Karpas-422 (cell line): ENCODE measurements around the gene SLF2. TPM values are rescaled to one million over a fixed set of nuclear protein-coding genes. Genes with fewer than 3 reads are reported as not detected.
A peak's percentile ranks its signal among the peaks of the same experiment; 100 is the strongest.
"Not testable (repeated sequence)": the region's sequence is repeated elsewhere in the genome, so short reads cannot be mapped to it uniquely, and the experiment has no call there.

Source experiments
- DNase-seq: peaks from one replicate; pipeline ENCODE4 v3.0.0-alpha.2; 2015
- H2AFZ ChIP-seq: fragments of 200-600 bp; sonication (generic); 2 replicates; pipeline ENCODE4 v1.6.1; 2014; ENCODE audit warnings: antibody characterized with exemption, low read length, mixed read lengths
- H3K27ac ChIP-seq: fragments of 200-600 bp; sonication (generic); 2 replicates; pipeline ENCODE4 v1.5.1; 2014; ENCODE audit warnings: mild to moderate bottlenecking, low read length, moderate library complexity
- H3K27me3 ChIP-seq: fragments of 200-600 bp; sonication (generic); 2 replicates; pipeline ENCODE4 v1.6.1; 2014; ENCODE audit warnings: low read length, mixed read lengths
- H3K36me3 ChIP-seq: fragments of 200-600 bp; sonication (generic); 2 replicates; pipeline ENCODE4 v1.6.1; 2014; ENCODE audit warnings: low read length, mixed read lengths; ENCODE audit not compliant: insufficient read depth
- H3K4me1 ChIP-seq: fragments of 200-600 bp; sonication (generic); 2 replicates; pipeline ENCODE4 v1.6.1; 2014; ENCODE audit warnings: mild to moderate bottlenecking, low read length, mixed read lengths
- H3K4me2 ChIP-seq: fragments of 200-600 bp; sonication (generic); 2 replicates; pipeline ENCODE4 v1.6.1; 2014; ENCODE audit warnings: low read length, low read depth, mild to moderate bottlenecking; ENCODE audit not compliant: poor library complexity, severe bottlenecking
- H3K4me3 ChIP-seq: fragments of 200-600 bp; sonication (generic); 2 replicates; pipeline ENCODE4 v1.5.1; 2014; ENCODE audit warnings: mild to moderate bottlenecking, antibody characterized with exemption, low read length, mixed read lengths
- H3K79me2 ChIP-seq: fragments of 200-600 bp; sonication (generic); 2 replicates; pipeline ENCODE4 v1.6.1; 2014; ENCODE audit warnings: mild to moderate bottlenecking, low read length, mixed read lengths
- H3K9ac ChIP-seq: fragments of 200-600 bp; sonication (generic); 2 replicates; pipeline ENCODE4 v1.6.0; 2014; ENCODE audit warnings: low read length
- H3K9me2 ChIP-seq: fragments of 200-600 bp; sonication (generic), shearing (Covaris generic); replicated peaks from 2 replicates; pipeline ENCODE4 v1.6.0; 2014; ENCODE audit warnings: mild to moderate bottlenecking, low read length, moderate library complexity; ENCODE audit not compliant: insufficient read depth
- H3K9me3 ChIP-seq: fragments of 300-700, 200-600 bp; sonication (generic); 2 replicates; pipeline ENCODE4 v1.6.1; 2014; ENCODE audit warnings: low read length, mixed read lengths
- H4K20me1 ChIP-seq: fragments of 200-600 bp; sonication (generic); 2 replicates; pipeline ENCODE4 v1.6.1; 2014; ENCODE audit warnings: mild to moderate bottlenecking, antibody characterized with exemption, low read length, low read depth; ENCODE audit not compliant: insufficient read depth
- total RNA-seq: library from RNA; depleted of rRNA; stranded (reverse); fragments of >200 nt; shearing (Covaris generic); gene quantifications from 2 replicates; pipeline ENCODE4 v1.2.3, GENCODE V29; 2014; ENCODE audit warnings: low replicate concordance

SLF2 gene
- total RNA-seq, 1 experiment from 2014 or later, result 52.4 TPM

- Histone ChIP-seq H3K9me2 (no peaks in the 10 kb centered on the region), H4K20me1 (no peaks in the 10 kb centered on the region), H3K4me2 (peak overlapping the region; percentile 27), H3K27me3 (no peaks in the 10 kb centered on the region), H3K36me3 (no peaks in the 10 kb centered on the region), H2AFZ (no peak overlapping the region), H3K9ac (no peak overlapping the region), H3K4me3 (no peak overlapping the region), H3K4me1 (peaks cover 11% of the 10 kb centered on the region), H3K9me3 (no peaks in the 10 kb centered on the region), H3K27ac (no peak overlapping the region), H3K79me2 (no peaks in the 10 kb centered on the region)
- DNase-seq, result peak; percentile 53
Measured at GRCh38 chr10:100970076-100970913, 57.5 kb downstream of the SLF2 start.

- Histone ChIP-seq H3K4me2 (no peak overlapping the region), H3K4me1 (peaks cover 11% of the 10 kb centered on the region)
Measured at GRCh38 chr10:100970914-100971811, 58.4 kb downstream of the SLF2 start.

GRCh38 chr10:100972115-100972903, 59.5 kb downstream of the SLF2 start:
- Histone ChIP-seq H3K9me3 (no peaks in the 10 kb centered on the region), H4K20me1 (no peaks in the 10 kb centered on the region), H3K9me2 (no peaks in the 10 kb centered on the region), H3K4me3 (no peak overlapping the region), H3K79me2 (no peaks in the 10 kb centered on the region), H2AFZ (no peak overlapping the region), H3K9ac (no peak overlapping the region), H3K27me3 (no peaks in the 10 kb centered on the region), H3K27ac (no peak overlapping the region), H3K36me3 (no peaks in the 10 kb centered on the region), H3K4me1 (peaks cover 11% of the 10 kb centered on the region), H3K4me2 (no peak overlapping the region)
- DNase-seq, result no peak

More at GRCh38 chr10:100970914-100971811, 58.4 kb downstream of the SLF2 start:
- no peaks in the 10 kb centered on the region for H3K36me3 ChIP-seq
- no peak overlapping the region for H2AFZ ChIP-seq
- no peak overlapping the region for H3K9ac ChIP-seq
- H4K20me1 ChIP-seq, result no peaks in the 10 kb centered on the region
- H3K79me2 ChIP-seq, result no peaks in the 10 kb centered on the region
- no peaks in the 10 kb centered on the region for H3K9me3 ChIP-seq
- no peaks in the 10 kb centered on the region for H3K9me2 ChIP-seq
- no peak for DNase-seq
- H3K27me3 ChIP-seq, result no peaks in the 10 kb centered on the region
- no peak overlapping the region for H3K4me3 ChIP-seq
- no peak overlapping the region for H3K27ac ChIP-seq

- Histone ChIP-seq H3K9ac (no peak overlapping the region), H3K36me3 (no peaks in the 10 kb centered on the region), H3K79me2 (no peaks in the 10 kb centered on the region), H3K4me2 (no peak overlapping the region), H3K27me3 (no peaks in the 10 kb centered on the region), H3K9me2 (no peaks in the 10 kb centered on the region), H3K4me3 (no peak overlapping the region), H3K27ac (no peak overlapping the region), H3K4me1 (peaks cover 11% of the 10 kb centered on the region), H2AFZ (no peak overlapping the region), H3K9me3 (no peaks in the 10 kb centered on the region), H4K20me1 (no peaks in the 10 kb centered on the region)
- no peak for DNase-seq
Measured at GRCh38 chr10:100972904-100973535, 60.3 kb downstream of the SLF2 start.

GRCh38 chr10:100975397-100975796, 62.6 kb downstream of the SLF2 start:
- not testable (repeated sequence) for H3K9me2 ChIP-seq, H3K4me3 ChIP-seq, H4K20me1 ChIP-seq, H3K4me1 ChIP-seq, H3K36me3 ChIP-seq, H3K27ac ChIP-seq, H3K79me2 ChIP-seq, H3K9ac ChIP-seq, H2AFZ ChIP-seq, DNase-seq, H3K27me3 ChIP-seq, H3K9me3 ChIP-seq, H3K4me2 ChIP-seq

- no peaks in the 10 kb centered on the region for H3K4me1 ChIP-seq
- H3K9me2 ChIP-seq, result no peaks in the 10 kb centered on the region
- H3K27me3 ChIP-seq, result no peaks in the 10 kb centered on the region
- DNase-seq, result no peak
- no peaks in the 10 kb centered on the region for H3K79me2 ChIP-seq
- H3K4me3 ChIP-seq, result no peak overlapping the region
- no peak overlapping the region for H2AFZ ChIP-seq
- no peak overlapping the region for H3K27ac ChIP-seq
- no peak overlapping the region for H3K4me2 ChIP-seq
- H3K9me3 ChIP-seq, result no peaks in the 10 kb centered on the region
- H3K9ac ChIP-seq, result no peak overlapping the region
- H4K20me1 ChIP-seq, result no peaks in the 10 kb centered on the region
- peaks cover 4% of the 10 kb centered on the region; the same call in 1 of the 2 replicates for H3K36me3 ChIP-seq
Measured at GRCh38 chr10:100976906-100977305, 64.1 kb downstream of the SLF2 start.

- Histone ChIP-seq H3K9ac (no peak overlapping the region), H3K4me1 (no peaks in the 10 kb centered on the region), H3K27ac (no peak overlapping the region), H3K36me3 (peaks cover 4% of the 10 kb centered on the region; the same call in 1 of the 2 replicates), H3K79me2 (no peaks in the 10 kb centered on the region), H3K9me3 (no peaks in the 10 kb centered on the region), H3K4me2 (no peak overlapping the region), H3K27me3 (no peaks in the 10 kb centered on the region), H2AFZ (no peak overlapping the region), H4K20me1 (no peaks in the 10 kb centered on the region), H3K9me2 (no peaks in the 10 kb centered on the region), H3K4me3 (no peak overlapping the region)
- no peak for DNase-seq
Measured at GRCh38 chr10:100977436-100977835, 64.7 kb downstream of the SLF2 start.
